Measurements from ENCODE around the gene WNT4. TPM values are rescaled to one million over a fixed set of nuclear protein-coding genes. Genes with fewer than 3 reads are reported as not detected.

The WNT4 gene
- total RNA-seq, 1 donor from 2014 or later: 0.05 TPM

DNA sequence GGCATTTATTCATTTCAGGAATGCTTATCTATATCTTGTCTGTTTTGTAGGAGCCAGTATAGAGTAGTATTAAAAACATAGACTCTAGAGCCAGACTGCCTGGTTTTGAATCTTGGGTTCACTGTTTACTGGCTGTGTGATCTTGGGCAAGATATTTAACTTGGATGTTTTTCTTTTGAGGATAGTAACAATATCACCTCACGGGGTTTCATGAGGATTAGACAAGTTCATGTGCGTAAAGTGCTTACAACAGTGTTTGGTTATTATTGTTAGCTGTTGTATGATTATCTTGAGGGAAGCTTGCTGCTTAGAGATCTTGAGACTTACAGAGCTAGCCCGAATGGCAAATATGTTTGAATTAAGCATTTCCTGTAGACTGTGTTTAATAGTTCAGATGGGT, 40.2 kb downstream of the WNT4 start:
- Mint-ChIP-seq H3K9me3 (ENCODE audit: low read depth) (no peaks in the 10 kb centered on the region), H3K36me3 (ENCODE audit: low read depth) (peaks cover 11% of the 10 kb centered on the region), H3K4me3 (ENCODE audit: unreplicated experiment) (no peak overlapping the region), H3K27ac (ENCODE audit: unreplicated experiment) (no peak overlapping the region), H3K4me1 (ENCODE audit: low read depth) (peaks cover 2% of the 10 kb centered on the region), H3K27me3 (ENCODE audit: low read depth) (no peaks in the 10 kb centered on the region)
- TF ChIP-seq, protein P1, sequence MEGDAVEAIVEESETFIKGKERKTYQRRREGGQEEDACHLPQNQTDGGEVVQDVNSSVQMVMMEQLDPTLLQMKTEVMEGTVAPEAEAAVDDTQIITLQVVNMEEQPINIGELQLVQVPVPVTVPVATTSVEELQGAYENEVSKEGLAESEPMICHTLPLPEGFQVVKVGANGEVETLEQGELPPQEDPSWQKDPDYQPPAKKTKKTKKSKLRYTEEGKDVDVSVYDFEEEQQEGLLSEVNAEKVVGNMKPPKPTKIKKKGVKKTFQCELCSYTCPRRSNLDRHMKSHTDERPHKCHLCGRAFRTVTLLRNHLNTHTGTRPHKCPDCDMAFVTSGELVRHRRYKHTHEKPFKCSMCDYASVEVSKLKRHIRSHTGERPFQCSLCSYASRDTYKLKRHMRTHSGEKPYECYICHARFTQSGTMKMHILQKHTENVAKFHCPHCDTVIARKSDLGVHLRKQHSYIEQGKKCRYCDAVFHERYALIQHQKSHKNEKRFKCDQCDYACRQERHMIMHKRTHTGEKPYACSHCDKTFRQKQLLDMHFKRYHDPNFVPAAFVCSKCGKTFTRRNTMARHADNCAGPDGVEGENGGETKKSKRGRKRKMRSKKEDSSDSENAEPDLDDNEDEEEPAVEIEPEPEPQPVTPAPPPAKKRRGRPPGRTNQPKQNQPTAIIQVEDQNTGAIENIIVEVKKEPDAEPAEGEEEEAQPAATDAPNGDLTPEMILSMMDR (IDR thresholded peaks at IDR 0.05): no peak
- DNase-seq (ENCODE audit: low spot score): no peak

DNA sequence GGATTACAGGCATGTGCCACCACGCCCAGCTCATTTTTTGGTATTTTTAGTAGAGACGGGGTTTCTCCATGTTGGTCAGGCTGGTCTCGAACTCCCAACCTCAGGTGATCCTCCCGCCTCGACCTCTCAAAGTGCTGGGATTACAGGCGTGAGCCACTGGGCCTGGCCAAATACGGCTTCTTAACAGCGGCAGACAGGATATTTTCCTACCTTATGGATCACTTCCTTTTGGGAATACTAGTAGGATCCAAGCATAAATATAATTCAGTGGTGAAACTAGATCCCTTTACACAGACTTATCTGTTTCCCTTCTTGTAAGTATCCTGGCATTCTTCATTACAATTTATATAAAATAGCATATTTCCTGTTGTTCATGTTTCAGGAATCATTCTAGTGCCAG, 40.9 kb downstream of the WNT4 start:
- Mint-ChIP-seq H3K27ac (ENCODE audit: unreplicated experiment) (no peak overlapping the region), H3K36me3 (ENCODE audit: low read depth) (peaks cover 15% of the 10 kb centered on the region)
- TF ChIP-seq, protein P1 (IDR thresholded peaks at IDR 0.05): no peak

DNA sequence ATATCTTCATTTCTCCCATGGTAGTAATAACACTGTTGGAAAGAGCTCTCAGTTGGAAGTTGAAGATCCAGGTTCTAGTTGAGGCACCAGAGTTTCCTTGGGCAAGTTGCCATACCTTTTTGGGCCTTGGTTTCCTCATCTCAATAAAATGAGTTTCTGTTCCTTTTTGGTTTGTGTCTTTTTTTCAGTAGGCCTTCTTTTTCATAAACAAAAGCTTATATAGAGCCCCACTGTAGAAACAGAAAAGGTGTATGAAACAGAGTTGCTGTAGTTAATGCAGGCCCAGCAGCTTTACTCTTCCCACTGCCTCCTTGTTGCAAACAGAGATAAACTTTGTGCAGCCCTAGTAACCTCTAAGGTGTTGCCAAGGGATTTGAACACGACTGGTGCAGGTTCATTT, 41.7 kb downstream of the WNT4 start:
- Mint-ChIP-seq H3K27ac (ENCODE audit: unreplicated experiment) (no peak overlapping the region), H3K9me3 (ENCODE audit: low read depth) (no peaks in the 10 kb centered on the region), H3K4me1 (ENCODE audit: low read depth) (no peaks in the 10 kb centered on the region), H3K27me3 (ENCODE audit: low read depth) (no peaks in the 10 kb centered on the region), H3K4me3 (ENCODE audit: unreplicated experiment) (no peak overlapping the region), H3K36me3 (ENCODE audit: low read depth) (peaks cover 17% of the 10 kb centered on the region)
- no peak for DNase-seq (ENCODE audit: low spot score)
- TF ChIP-seq, protein P1 (IDR thresholded peaks at IDR 0.05): no peak

More for the DNA sequence above, 40.9 kb downstream of the WNT4 start:
- Mint-ChIP-seq H3K4me1 (ENCODE audit: low read depth) (peaks cover 2% of the 10 kb centered on the region), H3K9me3 (ENCODE audit: low read depth) (no peaks in the 10 kb centered on the region), H3K27me3 (ENCODE audit: low read depth) (no peaks in the 10 kb centered on the region), H3K4me3 (ENCODE audit: unreplicated experiment) (no peak overlapping the region)
- no peak for DNase-seq (ENCODE audit: low spot score)

DNA sequence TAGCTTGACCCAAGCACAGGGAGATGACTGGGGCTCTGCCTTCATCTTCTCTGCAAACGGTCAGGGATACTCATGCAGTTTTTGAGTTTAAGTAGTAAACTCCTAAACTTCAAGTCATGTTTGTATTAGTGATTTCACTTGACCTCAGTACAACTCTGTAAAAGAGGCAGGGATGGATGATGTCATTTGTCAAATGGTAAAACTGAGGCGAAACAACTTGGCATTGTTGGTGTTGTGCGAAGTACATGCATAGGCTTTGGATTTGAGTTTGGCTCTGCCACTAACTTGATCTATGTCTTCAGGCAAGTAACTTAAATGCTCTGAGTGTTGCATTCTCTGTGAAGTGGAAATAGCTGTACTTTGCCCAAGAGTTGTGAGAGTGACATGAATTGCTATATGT, 42.7 kb downstream of the WNT4 start:
- no peak overlapping the region for H3K27ac Mint-ChIP-seq (ENCODE audit: unreplicated experiment)
- H3K27me3 Mint-ChIP-seq (ENCODE audit: low read depth): no peaks in the 10 kb centered on the region
- H3K4me3 Mint-ChIP-seq (ENCODE audit: unreplicated experiment): no peak overlapping the region
- TF ChIP-seq, protein P1 (IDR thresholded peaks at IDR 0.05): no peak
- H3K4me1 Mint-ChIP-seq (ENCODE audit: low read depth): no peaks in the 10 kb centered on the region
- no peaks in the 10 kb centered on the region for H3K9me3 Mint-ChIP-seq (ENCODE audit: low read depth)
- no peak for DNase-seq (ENCODE audit: low spot score)
- peaks cover 17% of the 10 kb centered on the region for H3K36me3 Mint-ChIP-seq (ENCODE audit: low read depth)

DNA sequence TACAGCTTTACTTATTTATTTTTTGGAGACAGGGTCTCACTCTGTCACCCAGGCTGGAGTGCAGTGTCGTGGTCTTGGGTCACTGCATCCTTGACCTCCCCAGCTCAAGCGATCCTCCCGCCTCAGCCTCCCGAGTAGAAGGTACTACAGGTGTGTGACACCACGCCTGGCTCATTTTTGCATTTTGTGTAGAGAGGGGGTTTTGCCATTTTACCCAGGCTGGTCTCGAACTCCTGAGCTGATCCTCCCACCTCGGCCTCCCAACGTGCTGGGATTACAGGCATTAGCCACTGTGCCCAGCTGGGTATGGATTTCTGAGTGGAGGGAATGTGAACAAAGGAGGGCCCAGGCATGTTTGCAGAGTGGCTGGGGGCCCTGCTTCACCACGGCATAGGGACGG, 44.1 kb downstream of the WNT4 start:
- Mint-ChIP-seq H3K27ac (ENCODE audit: unreplicated experiment) (no peak overlapping the region), H3K9me3 (ENCODE audit: low read depth) (no peaks in the 10 kb centered on the region), H3K27me3 (ENCODE audit: low read depth) (no peaks in the 10 kb centered on the region), H3K4me1 (ENCODE audit: low read depth) (no peaks in the 10 kb centered on the region), H3K4me3 (ENCODE audit: unreplicated experiment) (no peak overlapping the region), H3K36me3 (ENCODE audit: low read depth) (peaks cover 17% of the 10 kb centered on the region)
- no peak for DNase-seq (ENCODE audit: low spot score)
- TF ChIP-seq, protein P1 (IDR thresholded peaks at IDR 0.05): no peak
